Measurements from ENCODE around the gene COA1.
"Not testable (repeated sequence)": the region's sequence is repeated elsewhere in the genome, so short reads cannot be mapped to it uniquely, and the experiment has no call there.

The COA1 gene

DNA sequence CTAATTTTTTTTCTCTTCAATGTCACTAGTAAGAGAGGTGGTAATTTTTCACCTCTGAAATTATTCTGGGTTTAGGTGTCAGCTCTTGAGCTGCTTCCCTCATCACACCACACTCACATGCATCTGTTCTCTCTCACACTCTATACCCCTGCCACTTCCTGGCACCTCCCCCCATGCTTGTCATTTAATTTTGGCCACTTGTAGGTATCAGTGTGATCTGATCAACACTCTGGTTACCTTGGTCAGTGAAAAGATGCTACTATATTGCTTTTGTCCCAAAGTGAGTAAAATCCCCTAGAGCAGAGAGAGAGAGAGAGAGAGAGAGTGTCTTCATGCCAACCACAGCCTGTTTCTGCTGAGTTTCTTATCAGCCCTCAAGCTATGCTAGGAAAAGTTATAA, 103.9 kb downstream of the COA1 start:
- no peak for FAIRE-seq

GRCh38 chr7:43624156-43624555, 105.2 kb downstream of the COA1 start:
- FAIRE-seq, result no peak

DNA sequence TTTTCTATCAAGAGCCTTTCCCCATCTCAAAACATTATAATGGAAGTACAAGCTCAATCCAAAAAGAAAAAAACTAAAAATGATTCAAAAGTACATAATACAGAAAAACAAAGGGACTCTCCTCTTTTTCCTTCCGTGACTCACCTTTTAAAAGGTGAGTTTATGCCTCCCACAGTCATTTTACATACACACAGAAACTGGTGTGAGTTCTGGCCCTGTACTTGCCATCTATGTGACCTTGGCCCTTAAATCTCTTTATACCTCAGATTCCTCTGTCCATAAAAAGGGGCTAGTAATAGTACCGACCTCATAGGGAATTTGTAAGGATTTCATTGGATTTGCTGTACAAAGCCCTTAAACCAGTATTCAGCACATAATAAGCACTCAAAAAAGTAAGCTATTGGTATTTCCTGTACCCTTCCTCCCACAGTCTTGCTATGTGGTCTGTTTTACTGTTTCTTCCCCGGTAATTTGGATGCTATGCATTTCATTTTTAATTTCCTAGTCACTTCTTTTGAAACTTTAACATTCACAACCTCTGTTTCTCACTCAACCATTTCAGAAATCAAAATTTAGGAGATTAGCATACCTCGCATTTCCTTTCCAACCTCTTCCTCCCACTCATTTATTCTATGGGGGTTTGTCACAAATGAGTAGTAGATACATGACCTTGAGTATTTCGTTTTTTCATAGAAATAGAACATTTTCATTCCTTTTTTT, 107.4 kb downstream of the COA1 start:
- no peak for FAIRE-seq

- FAIRE-seq, result no peak
These were observed 109.9 kb downstream of the COA1 start for GRCh38 chr7:43619213-43620012.

- FAIRE-seq, result no peak
These were observed 111.2 kb downstream of the COA1 start for GRCh38 chr7:43618073-43618472.

- no peak for FAIRE-seq
These were observed 112.3 kb downstream of the COA1 start for GRCh38 chr7:43616977-43617376.

DNA sequence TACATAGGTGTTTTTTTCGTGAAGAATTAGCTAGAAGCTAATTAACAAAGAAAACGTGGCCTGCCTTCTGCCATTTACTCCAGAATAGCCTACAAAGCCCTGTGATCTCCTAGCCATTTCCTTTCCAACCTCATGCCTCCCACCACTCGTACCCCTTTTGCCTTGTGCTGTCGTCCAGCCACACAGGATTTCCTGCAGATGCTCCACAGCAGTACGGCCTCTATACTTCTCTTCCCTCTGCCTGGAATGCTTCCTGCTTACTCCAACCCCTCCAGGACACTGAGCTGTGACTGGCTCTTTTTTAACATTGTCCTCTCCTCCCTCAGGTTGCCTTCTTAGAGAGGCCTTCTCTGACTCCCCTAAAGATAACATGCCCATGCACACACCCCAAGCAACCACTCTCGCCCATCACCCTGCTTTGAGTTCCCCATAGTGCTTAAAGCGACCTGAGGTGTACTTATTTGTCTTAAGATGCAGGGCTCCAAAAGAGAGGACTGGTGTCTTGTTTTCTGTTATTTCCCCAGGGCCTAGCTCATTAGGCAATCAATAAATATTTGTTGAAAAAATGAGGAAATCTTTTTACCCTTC, 113.7 kb downstream of the COA1 start:
- FAIRE-seq, result no peak

- FAIRE-seq, result no peak
These were observed 116.4 kb downstream of the COA1 start for GRCh38 chr7:43612599-43613589.

DNA sequence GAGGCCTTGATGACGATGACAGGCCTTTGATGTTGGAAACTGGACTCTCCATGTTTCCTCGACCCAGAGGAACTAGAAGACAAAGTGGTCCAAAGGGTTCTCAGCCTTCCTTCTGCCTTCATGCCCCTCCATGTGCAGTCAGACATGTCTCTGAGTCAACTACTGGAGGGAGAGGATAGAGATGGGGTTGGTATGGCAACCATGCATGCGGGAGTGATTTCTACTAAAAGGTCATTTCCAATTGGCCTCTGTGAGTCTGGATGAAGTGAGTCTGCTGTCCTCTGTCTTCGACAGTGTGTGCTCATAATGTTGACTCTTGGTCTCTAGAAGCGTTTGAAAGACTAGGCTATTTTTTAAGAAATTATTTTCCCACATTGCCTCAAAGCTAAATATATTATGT, 117.2 kb downstream of the COA1 start:
- FAIRE-seq, result no peak

GRCh38 chr7:43609097-43609496, 120.2 kb downstream of the COA1 start:
- FAIRE-seq, result no peak

GRCh38 chr7:43604251-43604650, 125.1 kb downstream of the COA1 start:
- FAIRE-seq, result no peak

- no peak for FAIRE-seq
These were observed 127.1 kb downstream of the COA1 start for GRCh38 chr7:43602256-43602655.

DNA sequence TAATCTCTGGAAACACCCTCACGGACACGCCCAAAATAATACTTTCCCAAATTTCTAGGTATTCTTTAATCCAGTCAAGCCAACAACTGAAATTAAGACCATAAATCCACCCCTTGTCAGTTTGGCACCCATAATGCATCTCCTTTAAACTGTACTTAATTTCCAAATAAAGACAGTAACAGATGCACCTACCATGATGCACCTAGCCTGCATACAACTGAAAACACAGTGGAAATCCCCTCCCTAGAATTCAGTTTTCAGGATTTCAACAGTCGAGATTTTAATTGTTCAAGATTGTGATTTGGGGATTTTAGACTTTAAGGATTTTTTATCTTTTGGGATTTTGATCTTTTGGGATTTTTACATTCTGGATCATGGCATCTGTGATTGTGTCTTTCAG, 129.3 kb downstream of the COA1 start:
- FAIRE-seq, result no peak

DNA sequence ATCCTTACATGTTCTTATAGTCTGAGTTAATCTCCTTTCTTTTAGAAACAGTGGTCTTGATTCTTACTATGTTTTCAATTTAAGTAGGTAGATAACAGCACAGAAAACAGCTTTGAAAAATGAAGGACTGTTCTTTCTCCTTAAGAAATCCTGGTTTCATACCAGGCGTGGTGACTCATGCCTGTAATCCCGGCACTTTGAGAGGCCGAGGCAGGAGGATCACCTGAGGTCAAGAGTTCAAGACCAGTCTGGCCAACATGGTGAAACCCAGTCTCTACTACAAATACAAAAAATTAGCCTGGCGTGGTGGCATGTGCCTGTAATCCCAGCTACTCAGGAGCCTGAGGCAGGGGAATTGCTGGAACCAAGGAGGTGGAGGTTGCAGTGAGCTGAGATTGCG, 132.9 kb downstream of the COA1 start:
- FAIRE-seq, result not testable (repeated sequence)

- no peak for FAIRE-seq
These were observed 135.3 kb downstream of the COA1 start for GRCh38 chr7:43594020-43594419.

GRCh38 chr7:43593010-43593409, 136.3 kb downstream of the COA1 start:
- FAIRE-seq, result no peak

DNA sequence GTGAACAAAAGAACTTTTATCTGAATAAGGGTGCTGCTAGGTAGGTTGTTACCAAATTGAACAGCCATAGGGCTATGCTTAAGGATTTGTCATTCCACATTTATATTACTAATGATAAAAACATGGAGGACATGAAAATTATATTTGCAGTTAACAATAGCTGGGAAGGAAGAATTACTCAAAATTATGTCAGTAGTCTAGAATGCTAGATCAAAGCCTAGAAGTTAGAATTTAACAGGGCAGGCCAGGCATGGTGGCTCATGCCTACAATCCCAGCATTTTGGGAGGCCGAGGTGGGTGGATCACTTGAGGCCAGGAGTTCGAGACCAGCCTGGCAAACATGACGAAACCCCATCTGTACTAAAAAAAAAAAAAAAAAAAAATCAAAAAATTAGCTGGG, 137.0 kb downstream of the COA1 start:
- FAIRE-seq, result no peak

GRCh38 chr7:43591558-43592180, 137.7 kb downstream of the COA1 start:
- FAIRE-seq, result no peak

DNA sequence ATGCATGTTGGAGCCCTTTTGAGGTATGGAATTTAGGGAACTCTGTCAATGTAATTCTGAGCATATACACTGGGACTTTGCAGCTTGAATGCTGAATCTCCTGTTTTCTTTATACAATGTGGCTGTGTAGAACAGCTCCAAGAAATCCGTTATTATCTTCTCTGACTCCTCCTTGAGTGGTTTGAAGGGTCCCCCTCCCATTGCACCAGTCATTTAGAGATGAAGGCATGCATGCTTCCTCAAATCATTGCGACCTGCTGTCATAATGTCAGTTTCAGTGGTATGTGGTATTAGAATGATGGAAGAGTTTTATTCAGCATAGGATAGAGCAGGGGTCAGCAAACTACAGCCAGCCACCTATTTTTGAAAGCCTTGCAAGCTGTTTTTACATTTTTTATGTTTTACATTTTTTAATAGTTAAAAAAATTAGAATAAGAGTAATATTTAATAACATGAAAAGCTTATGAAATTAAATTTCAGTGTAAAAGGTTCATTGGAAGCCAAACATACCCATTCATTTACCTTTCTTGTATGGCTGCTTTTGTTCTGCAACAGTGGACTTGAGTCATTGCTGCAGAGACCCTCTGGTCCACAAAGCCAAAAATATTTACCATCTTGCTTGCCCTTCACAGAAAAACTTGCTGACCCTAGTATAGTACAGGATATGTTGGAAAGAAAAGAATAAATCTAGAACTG, 138.3 kb downstream of the COA1 start:
- FAIRE-seq, result no peak

DNA sequence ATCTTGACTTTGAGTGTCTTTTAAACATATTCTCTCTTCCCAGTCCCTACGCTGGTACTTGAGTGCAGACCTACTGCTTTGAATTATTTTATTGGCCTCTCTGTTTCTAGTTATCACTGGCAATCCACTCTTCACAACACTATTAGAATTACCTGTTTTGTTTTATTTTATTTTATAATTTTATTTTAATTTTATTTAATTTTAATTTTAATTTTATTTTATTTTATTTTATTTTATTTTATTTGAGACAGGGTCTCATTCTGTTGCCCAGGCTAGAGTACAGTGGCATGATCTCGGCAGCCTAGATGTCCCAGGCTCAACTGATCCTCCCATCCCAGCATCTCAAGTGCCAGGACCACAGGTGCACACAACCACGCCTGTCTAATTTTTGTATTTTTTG, 139.6 kb downstream of the COA1 start:
- no peak for FAIRE-seq

Data from TTC549 (cell line).